Measurements from ENCODE around the gene ARMH4. TPM values are rescaled to one million over a fixed set of nuclear protein-coding genes. Genes with fewer than 3 reads are reported as not detected.

Gene ARMH4
- total RNA-seq, 1 experiment from 2014 or later, result not detected

GRCh38 chr14:58167057-58167456 is 15.0 kb upstream of the ARMH4 start:
- intact Hi-C loops (cut with micrococcal nuclease; ENCODE audit: unreplicated experiment), result loop anchor here (2.0 kb wide), 1 partner anchor 14 kb away; the partner anchor contains the start of gene ARMH4
- no peaks in the 10 kb centered on the region for H3K9me3 Mint-ChIP-seq (ENCODE audit: low read depth, unreplicated experiment)
- no peak for TF ChIP-seq CTCF (IDR thresholded peaks at IDR 0.05; ENCODE audit: unreplicated experiment)
- DNase-seq, result no peak
- H3K4me3 Mint-ChIP-seq (ENCODE audit: low read depth, unreplicated experiment), result no peak overlapping the region
- CTCF ChIA-PET, result interaction anchor here (0.7 to 0.8 kb wide), 2 partner anchors 17 to 50 kb away, joined by 3 to 4 read pairs; no protein-coding TSS in a partner anchor
- H3K4me1 Mint-ChIP-seq (ENCODE audit: low read depth, unreplicated experiment), result peaks cover 9% of the 10 kb centered on the region
- BruUV-seq (replicated peaks), result no TSS peak
- H3K27me3 Mint-ChIP-seq (ENCODE audit: unreplicated experiment), result peaks cover 39% of the 10 kb centered on the region
- peaks cover 6% of the 10 kb centered on the region for H3K36me3 Mint-ChIP-seq (ENCODE audit: insufficient read depth, unreplicated experiment)
- no peak overlapping the region for H3K27ac Mint-ChIP-seq (ENCODE audit: unreplicated experiment)

DNA sequence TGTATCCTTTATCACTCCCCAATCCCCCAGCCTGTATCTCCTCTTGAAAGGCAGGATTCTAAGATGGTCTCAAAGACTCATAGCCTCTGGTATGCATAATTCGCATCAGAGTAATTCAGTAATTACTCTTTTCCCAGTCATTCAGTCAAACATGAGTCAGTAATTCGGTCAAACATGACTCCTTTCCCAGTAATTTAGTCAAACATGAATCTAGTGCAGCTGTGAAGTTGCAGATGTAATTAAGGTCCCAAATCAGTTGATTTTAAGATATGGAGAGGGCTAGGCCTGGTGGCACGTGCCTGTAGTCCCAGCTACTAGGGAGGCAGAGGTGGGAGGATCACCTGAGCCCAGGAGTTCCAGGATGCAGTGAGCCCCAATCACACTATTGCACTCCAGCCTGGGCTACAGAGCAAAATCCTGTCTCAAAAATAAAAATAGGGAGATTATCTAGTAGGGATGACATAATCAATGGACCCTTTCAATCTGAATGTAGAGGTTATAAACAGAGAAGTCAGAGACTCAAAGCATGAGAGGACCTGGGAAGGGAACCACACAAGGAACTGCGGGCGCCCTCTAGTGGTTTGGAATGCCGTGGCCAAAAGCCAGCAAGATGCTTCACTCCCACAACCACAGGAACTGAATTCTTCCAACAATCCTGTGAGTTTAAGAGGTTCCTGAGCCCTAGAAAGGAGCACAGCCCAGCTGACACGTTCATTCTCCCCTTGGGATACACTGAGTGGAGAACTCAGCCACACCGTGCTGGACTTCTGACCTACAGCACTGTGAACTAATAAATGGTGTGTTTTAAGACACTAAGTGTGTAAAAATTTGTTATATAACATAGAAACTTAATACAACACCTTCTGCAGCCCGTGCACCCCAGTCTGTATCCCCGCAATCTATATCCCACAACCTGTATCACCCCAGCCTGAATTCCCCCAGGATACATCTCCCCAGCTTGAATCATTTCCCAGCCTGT is 14.3 kb upstream of the ARMH4 start:
- Mint-ChIP-seq H3K27me3 (ENCODE audit: unreplicated experiment) (peaks cover 39% of the 10 kb centered on the region), H3K36me3 (ENCODE audit: insufficient read depth, unreplicated experiment) (peaks cover 6% of the 10 kb centered on the region), H3K9me3 (ENCODE audit: low read depth, unreplicated experiment) (no peaks in the 10 kb centered on the region), H3K4me3 (ENCODE audit: low read depth, unreplicated experiment) (no peak overlapping the region), H3K27ac (ENCODE audit: unreplicated experiment) (no peak overlapping the region), H3K4me1 (ENCODE audit: low read depth, unreplicated experiment) (peaks cover 9% of the 10 kb centered on the region)
- peak; percentile 73 for TF ChIP-seq CTCF (IDR thresholded peaks at IDR 0.05; ENCODE audit: unreplicated experiment)
- BruUV-seq (replicated peaks), result no TSS peak
- intact Hi-C loops (cut with micrococcal nuclease; ENCODE audit: unreplicated experiment), result loop anchor here (1.0 to 2.0 kb wide), 2 partner anchors 13 to 58 kb away; partner anchors contain the start of gene ARMH4
- DNase-seq, result peak; percentile 85
- CTCF ChIA-PET, result no interaction called here

GRCh38 chr14:58160561-58160960 is 8.5 kb upstream of the ARMH4 start:
- CTCF ChIA-PET, result interaction anchor here (0.6 to 0.7 kb wide), 2 partner anchors 43 to 502 kb away, joined by 3 to 6 read pairs; no protein-coding TSS in a partner anchor
- no peak overlapping the region for H3K27ac Mint-ChIP-seq (ENCODE audit: unreplicated experiment)
- peaks cover 48% of the 10 kb centered on the region for H3K27me3 Mint-ChIP-seq (ENCODE audit: unreplicated experiment)
- H3K4me1 Mint-ChIP-seq (ENCODE audit: low read depth, unreplicated experiment), result no peaks in the 10 kb centered on the region
- no peak overlapping the region for H3K4me3 Mint-ChIP-seq (ENCODE audit: low read depth, unreplicated experiment)
- intact Hi-C loops (cut with micrococcal nuclease; ENCODE audit: unreplicated experiment), result no loop called here
- DNase-seq, result no peak
- no peak for TF ChIP-seq CTCF (IDR thresholded peaks at IDR 0.05; ENCODE audit: unreplicated experiment)
- H3K9me3 Mint-ChIP-seq (ENCODE audit: low read depth, unreplicated experiment), result no peaks in the 10 kb centered on the region
- H3K36me3 Mint-ChIP-seq (ENCODE audit: insufficient read depth, unreplicated experiment), result no peaks in the 10 kb centered on the region
- BruUV-seq (replicated peaks), result no TSS peak

DNA sequence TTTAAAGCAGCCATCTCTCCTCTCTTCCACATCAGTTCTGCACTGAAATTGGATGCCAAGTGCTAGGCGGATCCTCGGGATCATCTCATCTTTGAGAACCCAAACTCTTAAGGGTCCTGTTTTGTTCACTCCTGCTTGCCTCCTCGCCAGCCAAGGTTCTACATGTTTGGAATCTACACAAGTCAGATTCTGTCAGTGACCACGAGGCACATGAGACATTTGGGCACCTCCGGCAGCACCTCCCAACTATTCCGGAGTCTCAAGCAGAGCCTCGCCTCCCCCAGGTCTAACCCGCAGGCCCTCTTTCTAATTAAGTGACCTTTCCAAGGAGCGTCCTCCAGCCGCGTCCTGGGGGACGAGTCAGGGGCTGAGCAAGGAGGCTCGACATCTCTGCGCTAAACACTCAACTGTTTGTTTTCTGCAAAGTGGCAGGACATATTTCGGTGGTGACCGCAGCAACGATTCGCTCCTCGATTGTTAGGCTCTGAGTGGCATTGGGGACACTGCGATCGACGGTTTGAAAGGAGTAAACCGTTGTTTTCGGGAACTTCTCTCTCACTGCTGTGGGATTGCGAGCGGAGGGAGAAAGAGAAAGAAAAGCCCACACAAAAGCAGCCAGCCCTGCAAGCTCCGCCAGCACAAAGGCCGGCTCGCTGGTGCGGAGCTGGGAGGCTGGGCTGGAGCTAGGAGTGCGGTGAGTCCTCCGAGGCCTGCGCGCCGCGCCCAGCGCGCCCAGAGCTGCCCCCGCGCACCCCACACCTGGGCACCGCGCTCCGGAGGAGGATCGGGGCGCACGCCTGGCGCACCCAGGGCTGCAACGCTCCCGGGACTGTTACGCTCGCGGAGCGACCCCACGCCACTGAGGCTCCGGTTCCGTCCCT is 640 bp downstream of the ARMH4 start:
- H3K4me1 Mint-ChIP-seq (ENCODE audit: low read depth, unreplicated experiment), result no peaks in the 10 kb centered on the region
- H3K27me3 Mint-ChIP-seq (ENCODE audit: unreplicated experiment), result peaks cover 61% of the 10 kb centered on the region
- TF ChIP-seq CTCF (IDR thresholded peaks at IDR 0.05; ENCODE audit: unreplicated experiment), result no peak
- H3K4me3 Mint-ChIP-seq (ENCODE audit: low read depth, unreplicated experiment), result peak overlapping the region; percentile 71
- peaks cover 9% of the 10 kb centered on the region for H3K36me3 Mint-ChIP-seq (ENCODE audit: insufficient read depth, unreplicated experiment)
- intact Hi-C loops (cut with micrococcal nuclease; ENCODE audit: unreplicated experiment), result loop anchor here (2.0 kb wide), 1 partner anchor 15 kb away; no protein-coding TSS in a partner anchor
- no TSS peak for BruUV-seq (replicated peaks)
- peak; percentile 10 for DNase-seq
- no peak overlapping the region for H3K27ac Mint-ChIP-seq (ENCODE audit: unreplicated experiment)
- H3K9me3 Mint-ChIP-seq (ENCODE audit: low read depth, unreplicated experiment), result no peaks in the 10 kb centered on the region
- CTCF ChIA-PET, result no interaction called here
